ENCODE results near the gene BLM.

- TF ChIP-seq POLR2A (IDR thresholded peaks at IDR 0.05) = no peak
- TF ChIP-seq CTCF (IDR thresholded peaks at IDR 0.05) = no peak
Observed at GRCh38 chr15:90729261-90729660, 12.1 kb downstream of the BLM start.
